A549 (cell line): ENCODE measurements around the gene TFF1. TPM values are rescaled to one million over a fixed set of nuclear protein-coding genes. Genes with fewer than 3 reads are reported as not detected.

Experiments used
- ATAC-seq, 2 experiments: fragments of 200-7000 bp in 1 of 2; fragments of >200 bp in 1 of 2; cut with Nextera tagmentation in 1 of 2; cut with Tn5 transposase in 1 of 2; 3 replicates each; pipeline versions ENCODE4 v1.8.0 to v1.9.1; 2018 to 2020; ENCODE audit warnings: mild to moderate bottlenecking in 1 of 2, moderate library complexity in 1 of 2
- CTCF ChIA-PET: fragments of 300-600 bp; sonication (Branson Sonifier 250); formaldehyde crosslinking; extraction: SDS; loops from one replicate; lab custom pipeline; 2021; ENCODE audit warnings: antibody characterized with exemption, inconsistent platforms; lab: Yijun Ruan, JAX
- POLR2A ChIA-PET: fragments of 350-600 bp; formaldehyde crosslinking; extraction: SDS; loops from one replicate; lab custom pipeline; 2021; ENCODE audit warnings: antibody characterized with exemption, inconsistent platforms; lab: Yijun Ruan, JAX
- DNase-seq, 2 experiments: peaks; one replicate each; pipeline versions ENCODE4 v3.0.0 to v3.0.0-alpha.2; 2011 to 2016; ENCODE audit warnings: low read depth in 1 of 2, low spot score in 1 of 2
- FAIRE-seq: peaks from 2 replicates; lab custom pipeline; 2011; peaks lifted over from hg19 to GRCh38; lab: Jason Lieb, UNC
- H3K27ac ChIP-seq, 2 experiments: fragments of >200 bp; sonication (Bioruptor Twin); formaldehyde crosslinking; 3 replicates each; pipeline ENCODE4 v1.5.1; 2016 to 2017
- H3K4me1 ChIP-seq: fragments of >200 bp; sonication (Bioruptor Twin); formaldehyde crosslinking; 3 replicates; pipeline ENCODE4 v1.6.1; 2016
- H3K4me2 ChIP-seq: fragments of >200 bp; sonication (Bioruptor Twin); formaldehyde crosslinking; 3 replicates; pipeline ENCODE4 v1.6.1; 2016
- H3K4me3 ChIP-seq: fragments of >200 bp; sonication (Bioruptor Twin); formaldehyde crosslinking; 3 replicates; pipeline ENCODE4 v1.5.1; 2016
- H3K9me3 ChIP-seq: fragments of >200 bp; sonication (Bioruptor Twin); formaldehyde crosslinking; 3 replicates; pipeline ENCODE4 v1.6.1; 2016
- CBX8 ChIP-seq: fragments of 200-600 bp; sonication (generic); IDR thresholded peaks from 2 replicates; pipeline ENCODE4 v1.6.1; 2016
- EHF ChIP-seq: fragments of 250-450 bp; sonication (Bioruptor Pico); IDR thresholded peaks from 2 replicates; pipeline ENCODE4 v1.5.0; 2020; ENCODE audit warnings: mild to moderate bottlenecking
- ELK1 ChIP-seq: fragments of 150-350 bp; IDR thresholded peaks from 2 replicates; pipeline ENCODE4 v1.6.1; 2014; ENCODE audit warnings: low read depth, mild to moderate bottlenecking, low read length
- EP300 ChIP-seq, 2 experiments: fragments of >200 bp; sonication (Bioruptor Twin); formaldehyde crosslinking; IDR thresholded peaks; 2 replicates in 1 of 2; 3 replicates in 1 of 2; pipeline ENCODE4 v1.6.1; 2016 to 2017
- FOSB ChIP-seq: fragments of 250-450 bp; sonication (Bioruptor Pico); IDR thresholded peaks from 2 replicates; pipeline ENCODE4 v1.5.0; 2020; ENCODE audit warnings: mild to moderate bottlenecking, moderate library complexity
- HEYL ChIP-seq: fragments of 250-450 bp; sonication (Bioruptor Pico); IDR thresholded peaks from 2 replicates; pipeline ENCODE4 v1.8.0; 2021; ENCODE audit warnings: mild to moderate bottlenecking, moderate library complexity
- HMGXB4 ChIP-seq: fragments of 250-450 bp; sonication (Bioruptor Pico); IDR thresholded peaks from 2 replicates; pipeline ENCODE4 v1.5.0; 2021; ENCODE audit warnings: mild to moderate bottlenecking, moderate library complexity, borderline replicate concordance
- JUNB ChIP-seq: fragments of >200 bp; sonication (Bioruptor Twin); formaldehyde crosslinking; IDR thresholded peaks from 2 replicates; pipeline ENCODE4 v1.6.1; 2016
- KDM1A ChIP-seq: fragments of 200-600 bp; sonication (generic); IDR thresholded peaks from 2 replicates; pipeline ENCODE4 v1.6.1; 2016; ENCODE audit warnings: low read depth, mild to moderate bottlenecking
- KDM5A ChIP-seq: fragments of 200-600 bp; sonication (generic); IDR thresholded peaks from 2 replicates; pipeline ENCODE4 v1.6.1; 2016; ENCODE audit warnings: antibody characterized with exemption, mild to moderate bottlenecking
- MAFK ChIP-seq: fragments of 450-650 bp; IDR thresholded peaks from 2 replicates; pipeline ENCODE4 v1.6.1; 2014; ENCODE audit not compliant: partially characterized antibody
- NFE2L2 ChIP-seq: fragments of 150-350 bp; conservative IDR thresholded peaks from 2 replicates; pipeline ENCODE4 v1.6.1; 2014; ENCODE audit warnings: low read length
- NPAS2 ChIP-seq: fragments of 250-450 bp; sonication (Bioruptor Pico); IDR thresholded peaks from 2 replicates; pipeline ENCODE4 v1.8.0; 2022; ENCODE audit warnings: mild to moderate bottlenecking, moderate library complexity, borderline replicate concordance
- NR3C1 ChIP-seq: fragments of >200 bp; sonication (Bioruptor Twin); formaldehyde crosslinking; IDR thresholded peaks from 3 replicates; pipeline ENCODE4 v1.6.1; 2017
- PBX3 ChIP-seq: IDR thresholded peaks from 2 replicates; pipeline ENCODE4 v1.6.1; 2012
- POLR2A ChIP-seq: IDR thresholded peaks from 2 replicates; pipeline ENCODE4 v1.6.1; 2012; ENCODE audit warnings: mild to moderate bottlenecking, low read length
- RAD21 ChIP-seq, 2 experiments: fragments of >200 bp in 1 of 2; sonication (Bioruptor Twin) in 1 of 2; formaldehyde crosslinking in 1 of 2; IDR thresholded peaks in 1 of 2; conservative IDR thresholded peaks in 1 of 2; 2 replicates in 1 of 2; 3 replicates in 1 of 2; pipeline ENCODE4 v1.6.1; 2012 to 2018; ENCODE audit warnings: inconsistent platforms in 1 of 2
- RFX5 ChIP-seq: fragments of 450-650 bp; IDR thresholded peaks from 2 replicates; pipeline ENCODE4 v1.7.1; 2014; ENCODE audit warnings: antibody characterized with exemption, mild to moderate bottlenecking, moderate library complexity
- SMC3 ChIP-seq: fragments of >200 bp; sonication (Bioruptor Twin); formaldehyde crosslinking; IDR thresholded peaks from 3 replicates; pipeline ENCODE4 v1.6.1; 2018; ENCODE audit warnings: inconsistent platforms
- TFCP2L1 ChIP-seq: fragments of 250-450 bp; sonication (Bioruptor Pico); IDR thresholded peaks from 2 replicates; pipeline ENCODE4 v1.5.0; 2021; ENCODE audit warnings: mild to moderate bottlenecking
- ZFP36 ChIP-seq: fragments of 450-650 bp; IDR thresholded peaks from 2 replicates; pipeline ENCODE4 v1.6.1; 2014; ENCODE audit warnings: borderline replicate concordance; ENCODE audit not compliant: partially characterized antibody
- ZNF302 ChIP-seq: fragments of 250-450 bp; sonication (Bioruptor Pico); IDR thresholded peaks from 2 replicates; pipeline ENCODE4 v1.9.0; 2021; ENCODE audit warnings: inconsistent platforms, mild to moderate bottlenecking, moderate library complexity
- ZSCAN20 ChIP-seq: fragments of 250-450 bp; sonication (Bioruptor Pico); IDR thresholded peaks from 2 replicates; pipeline ENCODE4 v1.8.0; 2022; ENCODE audit warnings: mild to moderate bottlenecking, moderate library complexity
- WGBS: methylation state at CpG from one replicate; pipeline ENCODE4 v1.1.6; 2017; ENCODE audit errors: missing lambda C conversion rate; 5-methylcytosine and 5-hydroxymethylcytosine counted together
- polyA plus RNA-seq, 4 experiments: library from polyadenylated mRNA; depleted of rRNA in 3 of 4; stranded (reverse); fragments of >200 nt; fragmentation: RNase III in 1 of 4; extraction: RNeasy Plus Mini Kit Qiagen cat#74134 plus additional on column Dnase treatment in 1 of 4; gene quantifications; 2 replicates in 3 of 4; 3 replicates in 1 of 4; pipeline ENCODE4 v1.2.3, GENCODE V29; 2011 to 2017

Gene TFF1
- polyA plus RNA-seq, 2 of the 4 experiments (the other 2 are of a cell fraction): 1.0 to 5.8 TPM

GRCh38 chr21:42360317-42360716 lies 6.0 kb downstream of the TFF1 start:
- H3K4me3 ChIP-seq: no peak overlapping the region
- H3K27ac ChIP-seq: no peak overlapping the region
- WGBS: 56% methylated on average over 2 of the region's 2 CpGs
- no peaks in the 10 kb centered on the region for H3K9me3 ChIP-seq
- peak in 1 of 2 experiments; percentile 11 for DNase-seq
- TF ChIP-seq RAD21 (conservative IDR thresholded peaks at IDR 0.05 in 1 of 2, IDR thresholded peaks at IDR 0.05 in 1 of 2): 0 out of 5 replicates have a peak, but pooled peaks of 1 of the 2 experiments have one; percentile 3
- no peak for TF ChIP-seq RFX5
- FAIRE-seq: no peak
- no peak for ATAC-seq
- H3K4me1 ChIP-seq: peaks cover 4% of the 10 kb centered on the region; the same call in 1 of the 3 replicates
- CTCF ChIA-PET: interaction anchor here (0.9 to 2.1 kb wide), 2 partner anchors 21 to 22 kb away, joined by 4 to 8 read pairs; no protein-coding TSS in a partner anchor
- POLR2A ChIA-PET: no interaction called here
- H3K4me2 ChIP-seq: no peak overlapping the region

- 63% methylated on average over 12 of the region's 13 CpGs for WGBS
- Histone ChIP-seq H3K4me1 (peaks cover 4% of the 10 kb centered on the region; the same call in 1 of the 3 replicates), H3K27ac (no peak overlapping the region), H3K4me3 (no peak overlapping the region), H3K4me2 (no peak overlapping the region), H3K9me3 (no peaks in the 10 kb centered on the region)
- POLR2A ChIA-PET: no interaction called here
- no peak for TF ChIP-seq JUNB
- TF ChIP-seq PBX3: no peak
- no peak for TF ChIP-seq POLR2A
- TF ChIP-seq MAFK: no peak
- no peak for TF ChIP-seq HEYL (CRISPR knock-in tag)
- no peak for TF ChIP-seq KDM1A
- TF ChIP-seq KDM5A: no peak
- TF ChIP-seq TFCP2L1 (CRISPR knock-in tag): no peak
- no peak for TF ChIP-seq RAD21 (conservative IDR thresholded peaks at IDR 0.05 in 1 of 2, IDR thresholded peaks at IDR 0.05 in 1 of 2)
- no peak for TF ChIP-seq NPAS2 (CRISPR knock-in tag)
- TF ChIP-seq HMGXB4 (CRISPR knock-in tag): no peak
- TF ChIP-seq ZFP36: no peak
- TF ChIP-seq EHF (CRISPR knock-in tag): no peak
- TF ChIP-seq ZSCAN20: no peak
- no peak for TF ChIP-seq FOSB (CRISPR knock-in tag)
- TF ChIP-seq ZNF302 (CRISPR knock-in tag): no peak
- no peak for TF ChIP-seq EP300 (IDR thresholded peaks at IDR 0.05)
- TF ChIP-seq CBX8: no peak
- no peak for TF ChIP-seq NFE2L2
- DNase-seq: no peak
- CTCF ChIA-PET: no interaction called here
- ATAC-seq: no peak
- FAIRE-seq: no peak
Observed at GRCh38 chr21:42358937-42359336, 7.4 kb downstream of the TFF1 start.

- Histone ChIP-seq H3K4me3 (no peak overlapping the region), H3K27ac (no peak overlapping the region), H3K4me1 (peaks cover 1% of the 10 kb centered on the region; the same call in 1 of the 3 replicates), H3K9me3 (no peaks in the 10 kb centered on the region), H3K4me2 (no peak overlapping the region)
- no peak for TF ChIP-seq SMC3
- no peak for TF ChIP-seq NFE2L2
- TF ChIP-seq ELK1: no peak
- no peak for TF ChIP-seq NR3C1
- ChIA-PET POLR2A (no interaction called here), CTCF (interaction anchor here (1.3 to 1.6 kb wide), 2 partner anchors 8 to 9 kb away, joined by 3 to 5 read pairs; partner anchors contain the start of gene TFF1)
- ATAC-seq (no peak), FAIRE-seq (no peak), DNase-seq (no peak)
- WGBS: 82% methylated on average over 12 of the region's 12 CpGs
Observed at GRCh38 chr21:42358261-42358660, 8.1 kb downstream of the TFF1 start.
